ENCODE results near the gene POLR2L.

Gene POLR2L

GRCh38 chr11:868802-869201 is 26.5 kb upstream of the POLR2L start:
- DNase-seq (ENCODE audit: low spot score): no peak

GRCh38 chr11:868394-868793 is 26.1 kb upstream of the POLR2L start:
- no peak for DNase-seq (ENCODE audit: low spot score)

GRCh38 chr11:867856-868358 is 25.6 kb upstream of the POLR2L start:
- DNase-seq (ENCODE audit: low spot score): no peak

- DNase-seq (ENCODE audit: low spot score): no peak
Observed at GRCh38 chr11:866481-866880, 24.2 kb upstream of the POLR2L start.

GRCh38 chr11:865462-866430 is 23.4 kb upstream of the POLR2L start:
- no peak for DNase-seq (ENCODE audit: low spot score)

GRCh38 chr11:864898-865297 is 22.6 kb upstream of the POLR2L start:
- DNase-seq (ENCODE audit: low spot score): no peak

- DNase-seq (ENCODE audit: low spot score): no peak
Observed at GRCh38 chr11:863910-864827, 21.8 kb upstream of the POLR2L start.

GRCh38 chr11:863023-863909 is 20.9 kb upstream of the POLR2L start:
- DNase-seq (ENCODE audit: low spot score): no peak

GRCh38 chr11:862696-863022 is 20.3 kb upstream of the POLR2L start:
- no peak for DNase-seq (ENCODE audit: low spot score)

- peak; percentile 84 for DNase-seq (ENCODE audit: low spot score)
Observed at GRCh38 chr11:862081-862661, 19.8 kb upstream of the POLR2L start.

- DNase-seq (ENCODE audit: low spot score): no peak
Observed at GRCh38 chr11:861105-861479, 18.8 kb upstream of the POLR2L start.

- peak; percentile 49 for DNase-seq (ENCODE audit: low spot score)
Observed at GRCh38 chr11:860234-861104, 18.1 kb upstream of the POLR2L start.

- peak; percentile 88 for DNase-seq (ENCODE audit: low spot score)
Observed at GRCh38 chr11:859394-860131, 17.2 kb upstream of the POLR2L start.

GRCh38 chr11:858762-859339 is 16.5 kb upstream of the POLR2L start:
- no peak for DNase-seq (ENCODE audit: low spot score)

GRCh38 chr11:858053-858761 is 15.9 kb upstream of the POLR2L start:
- DNase-seq (ENCODE audit: low spot score): no peak

GRCh38 chr11:856397-856796 is 14.1 kb upstream of the POLR2L start:
- DNase-seq (ENCODE audit: low spot score): no peak

GRCh38 chr11:855796-856195 is 13.5 kb upstream of the POLR2L start:
- no peak for DNase-seq (ENCODE audit: low spot score)

- DNase-seq (ENCODE audit: low spot score): no peak
Observed at GRCh38 chr11:855330-855674, 13.0 kb upstream of the POLR2L start.
